Neuronal stem cell (in vitro differentiated cells): Measurements from ENCODE around the gene MAPK8.

Experiments used
- DNase-seq: peaks from one replicate; pipeline ENCODE4 v3.0.0-alpha.2; 2013; ENCODE audit warnings: low spot score
- H2AFZ ChIP-seq: one replicate; pipeline ENCODE4 v1.6.1; 2013; ENCODE audit warnings: mild to moderate bottlenecking, low read length, inconsistent platforms
- H2AK5ac ChIP-seq: 2 replicates; pipeline ENCODE4 v1.6.1; 2013; ENCODE audit warnings: low read depth, mild to moderate bottlenecking, inconsistent platforms, low read length, moderate library complexity, mixed read lengths
- H2BK120ac ChIP-seq: 2 replicates; pipeline ENCODE4 v1.6.1; 2013; ENCODE audit warnings: low read depth, mild to moderate bottlenecking, inconsistent platforms, low read length, moderate library complexity, mixed read lengths
- H2BK12ac ChIP-seq: one replicate; pipeline ENCODE4 v1.6.1; 2013; ENCODE audit warnings: low read length, inconsistent platforms
- H2BK15ac ChIP-seq: 2 replicates; pipeline ENCODE4 v1.6.1; 2013; ENCODE audit warnings: mild to moderate bottlenecking, low read length, inconsistent platforms, mixed read lengths
- H2BK5ac ChIP-seq: one replicate; pipeline ENCODE4 v1.6.1; 2013; ENCODE audit warnings: inconsistent platforms, mild to moderate bottlenecking, low read length, moderate library complexity
- H3K14ac ChIP-seq: one replicate; pipeline ENCODE4 v1.6.1; 2013; ENCODE audit warnings: low read length, inconsistent platforms
- H3K18ac ChIP-seq: 2 replicates; pipeline ENCODE4 v1.6.1; 2013; ENCODE audit warnings: low read length, inconsistent platforms
- H3K23ac ChIP-seq: 2 replicates; pipeline ENCODE4 v1.6.1; 2013; ENCODE audit warnings: low read depth, mild to moderate bottlenecking, mixed read lengths, low read length, inconsistent platforms; ENCODE audit not compliant: poor library complexity
- H3K27ac ChIP-seq: replicated peaks from 3 replicates; pipeline ENCODE4 v1.5.1; 2013; ENCODE audit warnings: low read length, inconsistent platforms
- H3K27me3 ChIP-seq, 3 experiments: 2 replicates each; pipeline ENCODE4 v1.6.1; 2013; ENCODE audit warnings: low read length in 3 of 3, mild to moderate bottlenecking in 2 of 3, inconsistent platforms in 1 of 3, low read depth in 1 of 3, mixed read lengths in 1 of 3, moderate library complexity in 1 of 3; ENCODE audit not compliant: control insufficient read depth in 3 of 3, insufficient read depth in 3 of 3
- H3K36me3 ChIP-seq, 2 donors: replicated peaks in 1 of 2; 2 replicates each; pipeline ENCODE4 v1.6.1; 2013; ENCODE audit warnings: low read length in 2 of 2; ENCODE audit not compliant: control insufficient read depth in 2 of 2, insufficient read depth in 2 of 2
- H3K4ac ChIP-seq: 2 replicates; pipeline ENCODE4 v1.6.1; 2013; ENCODE audit warnings: inconsistent platforms, mild to moderate bottlenecking, low read length, moderate library complexity
- H3K4me1 ChIP-seq, 2 donors: 1 replicate in 1 of 2; 2 replicates in 1 of 2; pipeline ENCODE4 v1.6.1; 2013; ENCODE audit warnings: low read length in 2 of 2, low read depth in 1 of 2; ENCODE audit not compliant: control insufficient read depth in 2 of 2, insufficient read depth in 1 of 2
- H3K4me2 ChIP-seq: one replicate; pipeline ENCODE4 v1.6.1; 2013; ENCODE audit warnings: mild to moderate bottlenecking, low read length, inconsistent platforms; ENCODE audit not compliant: insufficient read depth, poor library complexity, severe bottlenecking
- H3K4me3 ChIP-seq, 2 donors: 2 replicates each; pipeline ENCODE4 v1.5.1; 2013; ENCODE audit warnings: low read length in 2 of 2, mild to moderate bottlenecking in 2 of 2, inconsistent platforms in 1 of 2, moderate library complexity in 1 of 2
- H3K79me1 ChIP-seq: one replicate; pipeline ENCODE4 v1.6.1; 2013; ENCODE audit warnings: low read depth, mild to moderate bottlenecking, inconsistent platforms, low read length, moderate library complexity
- H3K9ac ChIP-seq: one replicate; pipeline ENCODE4 v1.6.1; 2013; ENCODE audit warnings: mild to moderate bottlenecking, low read depth, low read length, inconsistent platforms; ENCODE audit not compliant: poor library complexity
- H3K9me3 ChIP-seq, 2 donors: replicated peaks in 1 of 2; 2 replicates each; pipeline versions ENCODE3 to v1.6.1; 2013; ENCODE audit warnings: low read length in 2 of 2, mild to moderate bottlenecking in 2 of 2, inconsistent platforms in 1 of 2, low read depth in 1 of 2, mixed read lengths in 1 of 2, moderate library complexity in 1 of 2; ENCODE audit not compliant: control insufficient read depth in 2 of 2, insufficient read depth in 1 of 2
- H4K8ac ChIP-seq: one replicate; pipeline ENCODE4 v1.6.1; 2013; ENCODE audit warnings: low read depth, mild to moderate bottlenecking, inconsistent platforms, low read length, moderate library complexity
- H4K91ac ChIP-seq: one replicate; pipeline ENCODE4 v1.6.1; 2013; ENCODE audit warnings: low read length, low read depth, mild to moderate bottlenecking, inconsistent platforms; ENCODE audit not compliant: poor library complexity
- WGBS, 2 donors: extraction: QIAGEN DNeasy Blood & Tissue Kit; methylation state at CpG; one replicate each; pipeline ENCODE4 v1.1.7; 2013; ENCODE audit warnings: missing lambda C conversion rate in 2 of 2, mixed read lengths in 1 of 2; ENCODE audit not compliant: insufficient read length in 2 of 2, insufficient replicate concordance in 1 of 2; ENCODE audit errors: extremely low coverage in 2 of 2; 5-methylcytosine and 5-hydroxymethylcytosine counted together

The MAPK8 gene

DNA sequence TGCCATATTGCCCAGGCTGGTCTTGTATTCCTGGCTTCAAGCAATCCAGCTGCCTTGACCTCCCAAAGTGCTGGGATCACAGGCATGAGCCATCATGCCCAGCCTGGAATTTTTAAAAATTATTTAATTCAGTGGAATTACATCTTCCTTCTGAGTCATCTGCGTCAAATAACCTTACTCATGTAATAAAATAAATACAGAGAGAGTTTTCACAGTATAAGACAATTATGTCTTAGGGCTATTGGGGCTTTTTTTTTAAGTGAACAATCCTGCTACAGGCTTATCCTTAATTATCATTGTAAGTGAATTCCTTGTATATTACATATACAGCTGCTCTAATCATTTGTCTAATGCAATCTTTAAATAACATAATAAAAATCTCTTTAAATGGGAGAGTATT, 108.3 kb downstream of the MAPK8 start:
- no peak for DNase-seq
- H3K79me1 ChIP-seq: no peaks in the 10 kb centered on the region
- H3K4me1 ChIP-seq: no peaks in the 10 kb centered on the region
- no peak overlapping the region for H3K18ac ChIP-seq
- H2AK5ac ChIP-seq: no peak overlapping the region
- H3K4me2 ChIP-seq: no peak overlapping the region
- H3K4me3 ChIP-seq: no peak overlapping the region
- H3K4ac ChIP-seq: no peak overlapping the region
- no peaks in the 10 kb centered on the region for H3K27me3 ChIP-seq
- H3K36me3 ChIP-seq: peaks cover 4 to 36% of the 10 kb centered on the region in 2 donors
- H2BK15ac ChIP-seq: no peak overlapping the region
- no peak overlapping the region for H2AFZ ChIP-seq
- no peak overlapping the region for H3K27ac ChIP-seq
- H3K14ac ChIP-seq: no peak overlapping the region
- no peak overlapping the region for H3K9ac ChIP-seq
- WGBS, 2 donors: no CpG with 5 or more reads among the region's 1 CpG
- no peak overlapping the region for H2BK12ac ChIP-seq
- H4K8ac ChIP-seq: no peak overlapping the region
- no peak overlapping the region for H2BK5ac ChIP-seq
- no peak overlapping the region for H2BK120ac ChIP-seq
- no peak overlapping the region for H4K91ac ChIP-seq
- H3K9me3 ChIP-seq: peaks cover 0 to 17% of the 10 kb centered on the region in 2 donors
- no peak overlapping the region for H3K23ac ChIP-seq

- no peak overlapping the region for H3K18ac ChIP-seq
- no peak overlapping the region for H4K8ac ChIP-seq
- H3K4ac ChIP-seq: no peak overlapping the region
- no peaks in the 10 kb centered on the region for H3K4me1 ChIP-seq
- H2AFZ ChIP-seq: no peak overlapping the region
- H4K91ac ChIP-seq: no peak overlapping the region
- DNase-seq: no peak
- no peak overlapping the region for H3K14ac ChIP-seq
- peaks cover 2 to 21% of the 10 kb centered on the region in 2 donors for H3K36me3 ChIP-seq
- H3K27ac ChIP-seq: no peak overlapping the region
- no peak overlapping the region for H2BK15ac ChIP-seq
- no peak overlapping the region for H3K9ac ChIP-seq
- no peak overlapping the region for H3K23ac ChIP-seq
- WGBS, 2 donors: no CpG with 5 or more reads among the region's 2 CpGs
- no peak overlapping the region for H2AK5ac ChIP-seq
- H3K9me3 ChIP-seq: peaks cover 0 to 17% of the 10 kb centered on the region in 2 donors
- H3K4me3 ChIP-seq: no peak overlapping the region
- H2BK120ac ChIP-seq: no peak overlapping the region
- no peak overlapping the region for H2BK5ac ChIP-seq
- no peak overlapping the region for H3K4me2 ChIP-seq
- no peaks in the 10 kb centered on the region for H3K79me1 ChIP-seq
- no peak overlapping the region for H2BK12ac ChIP-seq
- H3K27me3 ChIP-seq: no peaks in the 10 kb centered on the region
Measured at GRCh38 chr10:48416584-48417232, 110.2 kb downstream of the MAPK8 start.

DNA sequence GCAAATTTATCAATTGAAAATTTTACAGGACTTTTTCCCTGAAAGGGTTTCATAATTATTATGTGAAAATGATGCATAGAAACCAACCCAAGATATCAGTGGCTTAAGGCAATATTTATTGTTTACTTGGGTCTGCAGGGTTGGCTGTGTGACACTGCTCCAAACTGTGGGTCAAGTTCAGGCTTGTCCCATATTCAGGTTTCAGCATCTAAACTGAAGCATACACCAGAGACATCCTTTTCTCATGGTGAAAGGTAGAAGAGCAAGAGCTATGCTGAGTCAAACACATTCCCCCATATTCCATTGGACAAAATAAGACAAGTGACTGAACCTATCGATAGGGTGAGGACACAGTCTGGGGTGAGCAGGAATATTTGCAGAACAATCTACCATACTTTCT, 110.9 kb downstream of the MAPK8 start:
- DNase-seq: no peak
- Histone ChIP-seq H3K14ac (no peak overlapping the region), H3K4me1 (no peaks in the 10 kb centered on the region), H2AK5ac (no peak overlapping the region), H3K9me3 (peaks cover 0 to 13% of the 10 kb centered on the region in 2 donors), H4K91ac (no peak overlapping the region), H3K4me2 (no peak overlapping the region), H2AFZ (no peak overlapping the region), H2BK120ac (no peak overlapping the region), H2BK12ac (no peak overlapping the region), H3K4me3 (no peak overlapping the region), H4K8ac (no peak overlapping the region), H2BK5ac (no peak overlapping the region), H3K18ac (no peak overlapping the region), H3K4ac (no peak overlapping the region), H3K27me3 (no peaks in the 10 kb centered on the region), H2BK15ac (no peak overlapping the region), H3K27ac (no peak overlapping the region), H3K23ac (no peak overlapping the region), H3K36me3 (peaks cover 2 to 17% of the 10 kb centered on the region in 2 donors), H3K9ac (no peak overlapping the region), H3K79me1 (no peaks in the 10 kb centered on the region)
- WGBS, 2 donors: no CpG with 5 or more reads among the region's 1 CpG

DNA sequence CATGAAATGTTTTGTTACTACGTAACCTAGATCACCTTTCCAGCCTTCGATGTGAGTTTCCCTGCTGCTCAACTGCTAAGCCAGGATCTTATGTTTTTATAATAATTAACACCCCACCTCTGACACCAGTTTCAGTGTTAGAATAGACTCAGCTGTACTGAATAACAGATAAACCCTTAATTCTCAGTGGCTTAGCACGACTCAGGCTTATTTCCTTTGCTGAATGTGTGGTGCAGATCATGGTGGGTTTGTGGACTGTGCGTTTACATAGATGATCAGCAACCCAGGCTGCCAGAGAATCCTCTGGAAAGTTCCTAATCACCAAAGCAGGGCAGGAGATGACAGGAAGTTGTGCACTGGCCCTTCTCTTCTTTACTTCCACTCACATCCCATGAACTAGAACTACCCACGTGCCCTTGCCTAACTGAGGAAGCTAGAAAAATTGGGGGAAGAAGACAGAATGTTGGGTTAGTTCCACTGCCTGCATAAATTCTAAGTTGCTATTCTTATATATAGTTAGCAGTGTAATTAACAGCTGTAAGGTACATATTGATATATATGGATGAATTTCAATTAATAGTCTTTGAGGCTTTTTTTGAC, 111.8 kb downstream of the MAPK8 start:
- H3K4ac ChIP-seq: no peak overlapping the region
- H3K18ac ChIP-seq: no peak overlapping the region
- H4K91ac ChIP-seq: no peak overlapping the region
- no peak overlapping the region for H3K4me3 ChIP-seq
- no peak overlapping the region for H3K4me2 ChIP-seq
- peaks cover 0 to 4% of the 10 kb centered on the region in 2 donors for H3K9me3 ChIP-seq
- H2BK12ac ChIP-seq: no peak overlapping the region
- H2BK120ac ChIP-seq: no peak overlapping the region
- no peak for DNase-seq
- no peak overlapping the region for H3K23ac ChIP-seq
- no peaks in the 10 kb centered on the region for H3K27me3 ChIP-seq
- no peak overlapping the region for H2AFZ ChIP-seq
- H3K9ac ChIP-seq: no peak overlapping the region
- H3K27ac ChIP-seq: no peak overlapping the region
- no peaks in the 10 kb centered on the region for H3K4me1 ChIP-seq
- WGBS, 2 donors: no CpG with 5 or more reads among the region's 5 CpGs
- no peak overlapping the region for H3K14ac ChIP-seq
- H4K8ac ChIP-seq: no peak overlapping the region
- H3K36me3 ChIP-seq: peaks cover 2 to 8% of the 10 kb centered on the region in 2 donors
- no peak overlapping the region for H2BK5ac ChIP-seq
- no peaks in the 10 kb centered on the region for H3K79me1 ChIP-seq
- H2BK15ac ChIP-seq: no peak overlapping the region
- H2AK5ac ChIP-seq: no peak overlapping the region
